Duodenal mucosa (tissue), 2 donors: ENCODE measurements around the gene CEL.
"Not testable (repeated sequence)": the region's sequence is repeated elsewhere in the genome, so short reads cannot be mapped to it uniquely, and the experiment has no call there.

Experiments used
- H3K27ac ChIP-seq: one replicate; pipeline ENCODE4 v1.7.0; 2013; ENCODE audit warnings: low read depth, low read length
- H3K27me3 ChIP-seq, 2 donors: one replicate each; pipeline ENCODE4 v1.7.0; 2013; ENCODE audit warnings: low read length in 2 of 2, control low read depth in 1 of 2; ENCODE audit not compliant: insufficient read depth in 2 of 2, control insufficient read depth in 1 of 2
- H3K36me3 ChIP-seq, 2 donors: one replicate each; pipeline ENCODE4 v1.7.0; 2013; ENCODE audit warnings: low read length in 2 of 2, control low read depth in 1 of 2; ENCODE audit not compliant: insufficient read depth in 2 of 2, control insufficient read depth in 1 of 2
- H3K4me1 ChIP-seq, 2 donors: one replicate each; pipeline ENCODE4 v1.7.0; 2013; ENCODE audit warnings: low read length in 2 of 2, control low read depth in 1 of 2; ENCODE audit not compliant: insufficient read depth in 2 of 2, control insufficient read depth in 1 of 2
- H3K4me3 ChIP-seq, 2 donors: one replicate each; pipeline ENCODE4 v1.7.0; 2013; ENCODE audit warnings: low read length in 2 of 2, low read depth in 1 of 2
- H3K9ac ChIP-seq, 2 donors: one replicate each; pipeline ENCODE4 v1.7.0; 2013; ENCODE audit warnings: low read length in 2 of 2, low read depth in 1 of 2
- H3K9me3 ChIP-seq, 2 donors: one replicate each; pipeline ENCODE4 v1.7.0; 2013; ENCODE audit warnings: low read length in 2 of 2, control low read depth in 1 of 2; ENCODE audit not compliant: control insufficient read depth in 1 of 2

Gene CEL

DNA sequence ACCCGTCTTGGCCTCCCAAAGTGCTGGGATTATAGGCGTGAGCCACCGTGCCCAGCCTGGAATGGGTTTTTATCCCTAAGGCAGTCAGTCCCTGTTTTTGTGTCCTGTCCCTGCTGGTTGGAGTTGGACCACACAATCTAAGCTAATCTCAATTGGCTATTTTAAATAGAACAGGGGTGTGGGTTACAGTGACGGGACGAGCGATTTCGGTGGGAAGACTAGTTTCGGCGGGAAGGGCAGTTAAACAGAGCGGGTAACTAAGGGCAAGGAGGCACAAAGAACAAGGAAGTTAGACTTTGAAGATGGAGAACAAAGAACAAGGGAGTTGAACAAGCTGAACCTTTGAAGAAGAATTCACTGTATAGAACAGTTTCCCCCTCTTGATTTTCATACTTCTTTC, 29.6 kb upstream of the CEL start:
- Histone ChIP-seq H3K36me3 (peaks cover 0 to 5% of the 10 kb centered on the region in 2 donors), H3K4me1 (peaks cover 13 to 25% of the 10 kb centered on the region in 2 donors), H3K27ac (no peak overlapping the region), H3K9ac (no peak overlapping the region), H3K27me3 (no peaks in the 10 kb centered on the region), H3K4me3 (peak overlapping the region; percentile 97 to 98), H3K9me3 (no peaks in the 10 kb centered on the region)

DNA sequence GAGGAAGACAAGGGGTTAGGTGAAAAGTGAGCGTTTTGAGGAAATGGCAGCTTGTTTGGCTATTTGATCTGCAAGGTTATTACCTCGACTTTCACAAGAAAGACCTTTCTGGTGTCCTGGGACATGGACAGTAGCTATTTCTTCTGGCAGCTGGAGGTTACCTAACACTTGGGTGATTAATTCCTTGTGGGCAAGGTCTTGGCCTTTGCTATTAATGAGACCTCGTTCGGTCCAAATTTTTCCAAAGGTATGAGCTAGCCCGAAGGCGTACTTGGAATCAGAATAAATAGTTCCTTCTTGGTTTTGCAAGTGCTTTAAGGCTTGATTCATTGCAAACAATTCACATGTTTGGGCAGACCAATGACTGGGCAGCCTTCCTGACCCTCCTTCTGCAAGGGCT, 26.1 kb upstream of the CEL start:
- H3K36me3 ChIP-seq = peaks cover 0 to 11% of the 10 kb centered on the region in 2 donors
- peaks cover 9 to 18% of the 10 kb centered on the region in 2 donors for H3K4me1 ChIP-seq
- no peak overlapping the region for H3K4me3 ChIP-seq
- no peaks in the 10 kb centered on the region for H3K27me3 ChIP-seq
- no peak overlapping the region for H3K9ac ChIP-seq
- no peaks in the 10 kb centered on the region for H3K9me3 ChIP-seq
- no peak overlapping the region for H3K27ac ChIP-seq

DNA sequence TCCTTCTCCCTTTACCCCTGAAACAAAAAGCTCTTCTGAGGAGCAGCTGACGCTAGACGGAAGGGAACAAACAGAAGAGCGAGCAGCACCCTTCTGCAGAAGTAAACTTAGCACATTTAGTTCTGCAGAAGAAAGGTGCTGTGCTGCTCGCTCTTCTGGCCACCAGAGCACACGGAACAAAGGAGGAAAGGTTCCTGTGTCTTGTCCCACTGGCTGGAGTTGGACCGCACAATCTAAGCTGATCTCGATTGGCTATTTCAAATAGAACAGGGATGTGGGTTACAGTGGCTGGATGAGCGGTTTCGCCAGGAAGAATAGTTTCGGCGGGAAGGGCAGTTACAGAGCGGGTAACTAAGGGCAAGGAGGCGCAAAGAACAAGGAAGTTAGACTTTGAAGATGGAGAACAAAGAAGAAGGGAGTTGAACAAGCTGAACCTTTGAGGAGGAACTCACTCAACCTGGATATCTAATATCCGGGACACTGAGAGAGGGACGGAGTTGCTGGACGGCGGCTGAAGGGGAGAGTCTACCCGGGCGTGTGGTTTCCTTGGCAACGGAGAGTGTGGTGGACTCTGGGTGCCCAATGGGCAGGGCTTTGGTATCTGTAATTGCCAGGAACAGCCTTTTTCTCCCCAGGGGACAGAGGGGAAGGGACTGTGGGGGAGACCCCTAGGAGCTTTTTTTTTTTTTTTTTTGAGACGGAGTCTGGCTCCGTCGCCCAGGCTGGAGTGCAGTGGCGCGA, 23.8 kb upstream of the CEL start:
- Histone ChIP-seq H3K27me3 (no peaks in the 10 kb centered on the region), H3K27ac (no peak overlapping the region), H3K9me3 (no peaks in the 10 kb centered on the region), H3K36me3 (peaks cover 5 to 22% of the 10 kb centered on the region in 2 donors), H3K4me3 (no peak overlapping the region), H3K9ac (no peak overlapping the region), H3K4me1 (peaks cover 0 to 5% of the 10 kb centered on the region in 2 donors)

DNA sequence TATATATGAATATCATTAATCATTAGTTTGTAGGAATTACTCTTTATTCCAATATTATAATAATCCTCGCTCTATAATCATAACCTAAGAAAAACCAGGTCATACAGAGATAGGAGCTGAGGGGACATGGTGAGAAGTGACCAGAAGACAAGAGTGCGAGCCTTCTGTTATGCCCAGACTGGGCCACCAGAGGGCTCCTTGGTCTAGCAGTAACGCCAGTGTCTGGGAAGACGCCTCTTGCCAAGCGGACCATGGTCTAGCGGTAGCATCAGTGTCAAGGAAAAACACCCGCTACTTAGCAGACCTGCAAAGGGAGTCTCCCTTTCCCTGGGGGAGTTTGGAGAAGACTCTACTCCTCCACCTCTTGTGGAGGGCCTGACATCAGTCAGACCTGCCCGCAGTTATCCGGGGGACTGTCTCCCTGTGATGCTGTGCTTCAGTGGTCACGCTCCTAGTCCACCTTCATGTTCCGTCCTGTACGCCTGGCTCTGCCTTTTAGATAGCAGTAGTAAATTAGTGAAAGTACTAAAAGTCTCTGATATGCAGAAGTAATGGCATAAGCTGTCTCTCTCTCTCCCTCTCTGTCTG, 20.8 kb upstream of the CEL start:
- not testable (repeated sequence) for H3K9me3 ChIP-seq, H3K27ac ChIP-seq, H3K4me3 ChIP-seq, H3K9ac ChIP-seq, H3K4me1 ChIP-seq, H3K27me3 ChIP-seq
- peaks cover 28 to 47% of the 10 kb centered on the region in 2 donors for H3K36me3 ChIP-seq

DNA sequence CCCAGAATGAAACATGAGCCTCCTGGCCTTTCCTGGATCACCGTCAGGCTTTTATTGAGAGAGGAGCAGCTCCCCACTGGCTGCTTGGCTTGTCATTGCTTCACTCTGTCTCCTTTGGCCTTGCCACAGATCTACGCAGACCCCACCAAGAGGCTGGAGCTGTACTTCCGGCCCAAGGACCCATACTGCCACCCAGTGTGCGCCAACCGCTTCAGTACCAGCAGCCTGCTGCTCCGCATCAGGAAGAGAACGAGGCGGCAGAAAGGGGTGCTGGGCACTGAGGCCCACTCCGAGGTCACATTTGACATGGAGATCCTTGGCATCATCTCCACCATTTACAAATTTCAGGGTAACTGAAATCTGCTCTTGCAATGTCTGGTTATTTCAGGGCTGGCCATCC, 19.8 kb upstream of the CEL start:
- Histone ChIP-seq H3K9ac (no peak overlapping the region), H3K4me1 (no peaks in the 10 kb centered on the region), H3K4me3 (no peak overlapping the region), H3K27me3 (no peaks in the 10 kb centered on the region), H3K27ac (no peak overlapping the region), H3K36me3 (peaks cover 31 to 57% of the 10 kb centered on the region in 2 donors), H3K9me3 (no peaks in the 10 kb centered on the region)

DNA sequence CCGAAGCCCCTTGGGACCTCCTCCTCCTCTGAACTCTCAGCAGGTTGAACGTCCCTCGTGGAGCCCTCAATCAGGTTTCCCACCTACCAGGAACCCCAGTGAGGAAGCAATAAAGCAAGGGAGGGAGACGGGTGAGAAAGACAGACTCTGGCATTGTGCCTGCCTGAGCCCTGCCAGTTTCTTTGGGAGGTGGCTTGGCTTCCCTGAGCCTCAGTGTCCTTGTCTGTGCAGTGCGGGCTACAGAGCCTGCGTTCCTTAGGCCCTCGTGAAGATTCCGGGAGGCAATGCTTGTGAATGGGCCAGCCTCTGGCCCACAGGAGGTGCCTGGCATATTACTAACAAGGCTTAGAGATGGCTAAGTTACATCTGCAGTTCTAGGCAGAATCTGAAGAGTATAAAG, 19.1 kb upstream of the CEL start:
- H3K36me3 ChIP-seq = peaks cover 34 to 60% of the 10 kb centered on the region in 2 donors
- no peak overlapping the region for H3K4me3 ChIP-seq
- H3K27me3 ChIP-seq = no peaks in the 10 kb centered on the region
- no peak overlapping the region for H3K9ac ChIP-seq
- no peaks in the 10 kb centered on the region for H3K9me3 ChIP-seq
- no peaks in the 10 kb centered on the region for H3K4me1 ChIP-seq
- no peak overlapping the region for H3K27ac ChIP-seq

DNA sequence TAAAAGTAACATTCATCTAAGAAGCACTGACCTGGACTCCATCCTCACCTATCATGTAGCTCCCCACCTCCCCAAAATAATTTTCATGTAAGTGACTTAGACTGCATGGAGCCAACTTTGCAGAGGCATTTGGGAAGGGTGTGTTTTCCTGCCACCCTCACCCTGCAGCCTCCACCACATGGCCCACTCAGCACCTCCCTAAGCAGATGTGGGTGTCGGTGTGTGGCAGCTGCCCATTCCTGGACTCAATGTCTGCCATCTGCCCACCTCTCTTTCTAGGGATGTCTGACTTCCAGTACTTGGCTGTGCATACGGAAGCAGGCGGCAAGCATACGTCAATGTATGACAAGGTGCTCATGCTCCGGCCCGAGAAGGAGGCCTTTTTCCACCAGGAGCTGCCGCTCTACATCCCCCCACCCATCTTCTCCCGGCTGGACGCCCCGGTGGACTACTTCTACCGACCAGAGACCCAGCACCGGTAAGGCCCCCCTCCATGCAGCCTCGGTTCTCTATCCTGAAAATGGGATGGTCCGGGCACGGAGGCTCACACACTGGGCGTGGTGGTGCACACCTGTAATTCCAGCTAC, 18.2 kb upstream of the CEL start:
- H3K4me1 ChIP-seq = no peaks in the 10 kb centered on the region
- no peak overlapping the region for H3K4me3 ChIP-seq
- H3K9me3 ChIP-seq = no peaks in the 10 kb centered on the region
- H3K27me3 ChIP-seq = no peaks in the 10 kb centered on the region
- H3K9ac ChIP-seq = no peak overlapping the region
- peaks cover 34 to 60% of the 10 kb centered on the region in 2 donors for H3K36me3 ChIP-seq
- no peak overlapping the region for H3K27ac ChIP-seq

DNA sequence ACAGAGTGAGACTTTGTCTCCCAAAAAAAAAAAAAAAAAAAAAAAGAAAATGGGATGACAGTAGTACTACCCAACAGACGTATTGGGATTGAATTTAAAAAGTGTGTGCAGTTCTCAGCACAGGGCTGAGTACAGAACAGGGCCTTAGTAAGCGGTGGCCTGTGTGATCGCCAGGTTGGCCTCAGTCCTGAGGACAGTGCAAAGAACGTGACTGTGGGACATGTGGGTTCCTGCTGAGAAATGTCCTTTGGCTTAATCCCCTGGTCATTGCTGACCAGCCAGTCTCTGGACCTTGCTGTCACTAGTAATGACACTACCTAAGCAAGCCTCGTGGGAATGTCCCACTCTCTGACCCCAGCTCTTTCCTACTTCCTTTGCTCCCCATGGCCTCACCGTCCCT, 17.7 kb upstream of the CEL start:
- Histone ChIP-seq H3K9ac (no peak overlapping the region), H3K9me3 (no peaks in the 10 kb centered on the region), H3K4me3 (no peak overlapping the region), H3K36me3 (peaks cover 34 to 64% of the 10 kb centered on the region in 2 donors), H3K27me3 (no peaks in the 10 kb centered on the region), H3K27ac (no peak overlapping the region), H3K4me1 (no peaks in the 10 kb centered on the region)

DNA sequence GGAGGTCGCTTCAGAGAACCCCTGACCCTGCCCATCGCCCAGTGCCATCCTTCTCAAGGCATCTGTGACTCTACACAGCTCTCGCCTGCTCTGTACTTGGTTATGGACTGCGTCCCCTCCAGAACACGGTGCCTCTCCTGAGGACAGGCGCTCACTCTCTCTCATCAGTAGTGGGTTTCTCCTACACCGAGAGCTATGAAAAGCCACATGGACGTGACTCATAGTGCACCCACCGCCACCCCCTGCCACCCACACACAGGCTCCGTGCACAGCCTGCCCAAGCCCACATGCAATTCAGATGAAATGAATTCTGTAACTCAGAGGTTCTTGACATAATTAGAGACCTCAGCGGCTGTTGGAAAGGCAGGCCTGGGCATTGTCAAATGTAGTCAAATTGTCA, 17.1 kb upstream of the CEL start:
- Histone ChIP-seq H3K27me3 (no peaks in the 10 kb centered on the region), H3K4me1 (no peaks in the 10 kb centered on the region), H3K36me3 (peaks cover 34 to 69% of the 10 kb centered on the region in 2 donors), H3K27ac (no peak overlapping the region), H3K9ac (no peak overlapping the region), H3K9me3 (no peaks in the 10 kb centered on the region), H3K4me3 (no peak overlapping the region)

DNA sequence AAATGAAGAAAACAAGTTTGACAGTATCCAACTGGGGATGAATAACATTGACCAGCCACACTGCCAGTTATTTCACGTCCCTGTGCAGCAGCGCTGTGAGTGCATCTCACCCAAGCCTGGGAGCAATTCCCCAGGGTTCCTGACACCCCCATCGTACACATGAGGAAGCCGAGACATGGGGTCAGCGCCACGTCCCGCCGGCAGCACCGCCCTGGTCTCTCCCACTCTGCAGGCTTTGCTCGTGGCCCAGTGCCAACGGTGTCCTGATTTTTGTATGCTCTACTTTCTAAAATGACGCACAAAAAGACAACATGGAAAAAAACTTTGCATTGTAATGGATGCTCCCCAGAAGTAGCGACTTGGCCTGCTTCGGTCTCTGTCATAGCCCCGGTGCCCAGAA, 16.6 kb upstream of the CEL start:
- Histone ChIP-seq H3K9ac (no peak overlapping the region), H3K27ac (no peak overlapping the region), H3K4me3 (no peak overlapping the region), H3K9me3 (no peaks in the 10 kb centered on the region), H3K36me3 (peaks cover 34 to 71% of the 10 kb centered on the region in 2 donors), H3K27me3 (no peaks in the 10 kb centered on the region), H3K4me1 (peaks cover 3% of the 10 kb centered on the region in 2 donors)
